Stimulated activated CD4-positive, alpha-beta T cell treated with anti-CD3 and anti-CD28 coated beads, Interleukin-2, amount 100 ng/mL, for 24 hours (primary cell): ENCODE results near the gene ZFYVE27.
"Not testable (repeated sequence)": the region's sequence is repeated elsewhere in the genome, so short reads cannot be mapped to it uniquely, and the experiment has no call there.

ENCODE experiments used
- DNase-seq, 2 donors: peaks; one replicate each; pipeline ENCODE4 v3.0.0-alpha.2; 2020

The ZFYVE27 gene

DNA sequence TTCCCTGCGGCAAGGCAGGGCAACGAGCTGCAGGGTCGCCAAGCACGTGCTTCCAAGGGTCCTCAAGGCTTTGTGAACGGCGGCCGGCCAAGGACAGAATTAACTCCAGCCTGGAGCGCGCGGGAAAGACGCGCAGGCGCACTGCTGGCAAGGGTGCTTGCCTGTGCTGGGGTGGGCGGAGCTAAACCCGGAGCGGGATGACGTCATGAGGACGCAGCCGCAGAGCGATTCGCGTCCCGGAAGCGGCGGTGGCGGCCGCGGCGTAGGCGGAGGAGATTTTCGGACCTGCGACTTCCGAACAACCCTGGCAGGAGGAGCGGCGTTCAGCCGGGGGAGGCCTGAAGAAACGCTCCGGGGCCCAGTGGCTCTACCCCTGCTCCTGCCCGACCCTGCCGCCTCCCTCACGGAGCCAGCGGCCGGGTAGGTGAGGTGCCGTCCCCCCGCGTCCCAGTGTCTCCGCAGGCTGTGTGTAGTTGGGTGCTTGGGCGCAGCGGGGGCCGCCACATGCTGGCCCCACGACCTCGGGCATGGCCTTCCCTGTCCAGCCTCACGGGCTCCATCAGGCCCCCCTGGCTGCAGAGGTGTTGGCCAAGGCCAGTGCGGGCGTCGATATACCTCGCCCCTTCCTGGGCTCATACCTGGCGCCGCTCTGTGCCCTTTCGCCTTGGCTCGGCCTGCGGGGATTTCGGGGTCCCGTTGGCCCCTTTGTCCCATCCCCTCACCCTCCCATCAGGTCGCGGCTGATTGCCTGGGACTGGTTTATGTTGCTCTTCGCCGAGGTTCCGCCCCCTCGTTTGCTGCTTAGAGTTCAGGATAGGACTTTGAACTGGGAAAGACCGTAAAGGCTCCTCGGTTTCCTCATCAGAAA is at the start of gene ZFYVE27:
Gene ZFYVE27, plus strand, starts transcription at position 227 of the 868 bp plus-strand sequence. CDS start 1,350 bp downstream, outside the sequence.
- peak; percentile 96 to 99 for DNase-seq

- no peak for DNase-seq
Measured at GRCh38 chr10:97687785-97688781, 48.8 kb upstream of the ZFYVE27 start.

GRCh38 chr10:97689559-97690020 is 47.3 kb upstream of the ZFYVE27 start:
- DNase-seq, result no peak

DNA sequence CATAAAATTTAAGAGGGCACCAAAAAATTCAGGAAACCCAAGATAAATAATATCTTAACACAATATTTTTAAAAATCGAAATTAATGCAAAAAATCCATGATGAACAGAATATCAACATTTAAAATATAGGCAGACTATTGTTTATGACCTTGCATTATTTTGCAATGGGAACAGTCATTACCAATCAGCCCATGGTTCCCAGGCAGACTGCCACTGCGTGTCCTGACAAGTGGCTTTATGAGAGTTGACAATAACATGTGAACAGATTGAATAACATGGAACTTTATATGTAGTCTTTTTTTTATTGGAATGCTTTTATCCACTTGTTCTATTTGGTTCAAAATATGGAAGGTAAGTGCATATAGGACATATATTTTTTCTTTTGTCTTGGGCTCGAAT is 46.8 kb upstream of the ZFYVE27 start:
- DNase-seq, result no peak

DNA sequence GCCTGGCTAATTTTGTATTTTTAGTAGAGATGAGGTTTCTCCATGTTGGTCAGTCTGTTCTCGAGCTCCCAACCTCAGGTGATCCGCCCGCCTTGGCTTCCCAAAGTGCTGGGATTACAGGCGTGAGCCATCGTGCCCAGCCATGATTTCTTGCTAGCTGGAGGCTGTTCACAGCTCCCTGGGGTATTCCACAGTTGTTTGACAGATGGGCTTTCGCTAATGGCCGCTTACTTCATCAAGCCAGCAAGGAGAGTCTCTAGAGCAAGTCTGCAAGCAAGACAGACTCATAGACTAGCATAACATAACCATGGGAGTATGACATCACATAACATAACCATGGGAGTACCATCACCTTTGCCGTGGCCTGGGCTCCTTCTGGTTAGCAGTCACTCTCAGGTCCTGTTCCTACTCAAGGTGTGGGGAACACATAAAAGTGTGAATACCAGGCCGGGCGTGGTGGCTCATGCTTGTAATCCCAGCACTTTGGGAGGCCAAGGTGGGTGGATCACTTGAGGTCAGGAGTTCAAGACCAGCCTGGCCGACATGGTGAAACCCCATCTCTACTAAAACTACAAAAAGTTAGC is 38.8 kb upstream of the ZFYVE27 start:
- not testable (repeated sequence) for DNase-seq

DNA sequence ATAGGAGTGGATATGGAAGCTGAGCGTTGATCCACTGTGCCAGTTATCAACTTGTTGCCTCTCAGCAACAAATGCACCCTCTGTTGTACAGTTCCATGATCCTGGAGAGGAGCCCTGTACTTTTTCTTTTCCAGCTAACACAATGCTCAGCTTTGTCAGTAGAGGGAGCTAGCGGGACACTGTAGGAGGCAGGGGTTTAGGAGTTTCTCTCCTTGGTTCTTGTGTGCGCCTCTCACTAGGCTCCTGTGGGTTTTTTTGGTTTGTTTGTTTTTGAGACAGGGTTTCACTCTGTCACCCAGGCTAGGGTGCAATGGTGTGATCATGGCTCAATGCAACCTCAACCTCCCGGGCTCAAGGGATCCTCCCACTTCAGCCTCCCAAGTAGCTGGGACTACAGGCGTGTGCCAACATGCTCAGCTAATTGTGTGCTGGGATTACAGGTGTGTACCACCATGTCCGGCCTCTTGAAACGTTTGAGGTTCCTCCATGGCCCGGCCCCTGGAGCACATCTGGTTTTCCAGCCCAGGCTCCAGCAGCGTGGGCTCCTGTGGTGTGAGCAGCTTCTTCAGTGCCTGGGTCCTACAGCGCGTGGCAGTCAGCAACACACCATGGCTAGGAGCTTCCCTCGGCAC is 35.4 kb upstream of the ZFYVE27 start:
- peak; percentile 34 to 46 for DNase-seq

GRCh38 chr10:97703398-97704067 is 33.4 kb upstream of the ZFYVE27 start:
- DNase-seq, result no peak

DNA sequence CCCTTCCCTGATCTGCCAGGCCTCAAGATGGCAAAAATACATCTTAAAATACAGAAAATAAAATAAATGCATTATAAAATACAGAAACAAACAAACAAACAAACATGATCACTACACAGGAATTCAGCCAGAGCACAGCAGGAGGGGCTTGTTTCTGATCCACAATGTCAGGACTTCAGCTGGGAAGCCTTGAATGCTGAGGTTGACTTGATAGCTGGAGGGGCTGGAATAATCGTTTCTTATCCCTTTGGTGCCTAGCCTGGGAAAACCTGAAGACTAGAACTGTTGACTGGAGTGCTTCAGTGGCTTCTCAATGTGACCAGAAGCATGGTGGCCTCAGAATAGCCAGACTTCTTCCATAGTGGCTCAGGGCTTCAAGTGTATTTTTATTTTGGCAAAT is 32.6 kb upstream of the ZFYVE27 start:
- DNase-seq, result no peak

- DNase-seq, result no peak
Measured at GRCh38 chr10:97705006-97705670, 31.8 kb upstream of the ZFYVE27 start.

DNA sequence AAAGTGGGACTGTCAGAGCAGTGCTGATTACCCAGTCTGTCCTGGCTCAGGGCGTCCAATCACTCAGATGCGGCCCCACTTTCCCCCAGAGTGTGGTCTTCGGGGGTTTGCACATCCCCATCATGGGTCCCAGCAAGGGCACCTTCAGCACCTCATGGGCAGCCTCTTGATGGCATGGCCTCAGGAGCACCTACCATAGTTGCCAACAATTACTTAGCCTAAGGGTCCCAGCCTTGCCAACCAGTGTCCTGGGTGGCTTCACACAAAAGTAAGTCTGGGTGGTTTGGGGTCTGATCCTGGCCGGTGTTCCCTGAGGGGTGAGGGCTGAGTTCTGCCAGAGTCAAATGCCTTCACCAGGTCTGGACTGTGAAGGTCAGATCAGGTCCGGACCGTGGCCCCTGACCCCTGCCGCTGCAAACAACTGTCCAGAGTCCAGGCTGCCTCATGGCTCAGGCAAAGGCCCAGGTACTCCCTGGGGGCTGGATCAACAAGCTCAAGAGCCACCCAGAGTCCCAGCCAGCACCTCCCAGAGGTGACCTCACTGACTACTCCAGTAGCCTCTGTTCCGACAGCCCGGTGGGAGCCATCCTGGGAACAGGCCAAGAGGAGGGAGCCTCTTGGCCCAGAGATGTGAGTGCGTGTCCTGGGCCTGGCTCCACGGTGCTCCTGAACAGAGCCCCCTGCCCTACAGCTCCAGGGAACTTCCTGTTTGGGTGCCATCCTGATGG is 29.6 kb upstream of the ZFYVE27 start:
- DNase-seq, result no peak

DNA sequence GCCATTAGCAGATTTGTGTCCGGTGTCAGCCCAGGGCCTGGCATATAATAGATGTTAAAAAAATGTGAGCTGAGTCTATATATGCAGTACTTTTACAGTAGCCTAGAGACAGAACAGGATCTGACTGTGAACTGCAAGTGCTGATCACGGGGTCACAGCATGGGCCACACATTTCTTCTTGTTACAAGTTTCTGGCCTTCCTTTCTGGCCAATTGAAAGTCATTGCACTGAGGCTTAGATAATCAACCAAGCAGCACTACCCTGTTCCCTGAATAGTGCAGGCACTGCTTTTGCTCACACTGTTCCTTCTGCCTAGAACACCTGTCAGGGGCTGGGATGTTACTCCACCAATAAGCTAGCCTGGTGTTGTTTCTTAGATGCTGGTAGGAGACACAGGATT is 28.8 kb upstream of the ZFYVE27 start:
- DNase-seq, result no peak

DNA sequence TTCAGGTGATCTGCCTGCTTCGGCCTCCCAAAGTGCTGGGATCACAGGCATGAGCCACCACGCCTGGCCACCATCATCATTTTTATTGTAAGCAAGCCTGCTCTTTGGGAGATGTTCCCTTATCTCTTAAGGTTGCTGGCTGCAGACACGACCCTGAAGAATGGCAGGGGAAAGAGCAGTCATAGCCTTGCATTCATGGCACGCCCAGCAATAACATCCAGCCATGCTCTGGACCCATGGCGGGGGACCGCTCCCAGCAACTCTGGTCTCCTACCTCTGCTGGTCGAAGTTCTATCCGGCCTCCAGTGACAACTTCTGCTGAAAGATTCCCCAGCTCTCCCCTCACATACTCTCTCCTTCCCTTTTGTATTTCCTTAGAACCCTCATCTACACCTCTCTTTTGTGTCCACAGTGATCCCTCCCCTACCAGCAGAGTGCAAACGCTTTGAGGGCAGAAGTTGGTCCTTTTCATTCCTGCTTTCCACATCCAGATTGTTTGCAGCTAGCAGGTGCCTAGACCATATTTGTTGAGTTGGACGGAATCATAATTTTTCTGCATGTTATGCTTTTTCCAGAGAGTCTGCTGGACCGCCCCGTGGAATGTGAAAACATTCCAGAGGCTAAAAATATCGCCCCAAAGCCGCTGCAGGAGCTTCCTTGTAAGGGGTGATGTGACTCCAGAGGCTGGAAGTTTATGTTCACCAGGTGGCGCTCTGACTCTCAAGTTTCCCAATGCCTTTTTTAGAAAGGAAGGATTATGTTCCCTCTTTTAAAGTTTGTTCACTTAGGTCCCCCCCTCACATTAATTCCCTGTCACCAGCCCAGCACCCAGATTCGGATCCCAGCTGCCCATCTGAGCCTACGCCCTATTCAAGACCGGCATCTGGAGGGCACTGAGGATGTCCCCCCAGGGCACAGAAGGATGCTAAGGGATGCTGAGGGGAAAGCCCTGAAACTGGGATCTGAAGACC is 27.7 kb upstream of the ZFYVE27 start:
- peak; percentile 57 to 61 for DNase-seq

- DNase-seq, result no peak
Measured at GRCh38 chr10:97711640-97712572, 25.0 kb upstream of the ZFYVE27 start.

- peak in 1 of 2 donors; percentile 35 for DNase-seq
Measured at GRCh38 chr10:97713339-97713825, 23.5 kb upstream of the ZFYVE27 start, which contains the start of gene MARVELD1. TSS of gene MARVELD1 (plus strand) at chr10:97713730. CDS start at chr10:97713877, 147 bp downstream.

GRCh38 chr10:97713826-97714400 is 23.0 kb upstream of the ZFYVE27 start:
- peak; percentile 57 to 60 for DNase-seq

GRCh38 chr10:97714401-97715258 is 22.3 kb upstream of the ZFYVE27 start:
- DNase-seq, result peak in 1 of 2 donors; percentile 34
